Measurements from ENCODE around the gene SMIM5. TPM values are rescaled to one million over a fixed set of nuclear protein-coding genes. Genes with fewer than 3 reads are reported as not detected.

SMIM5 gene
- polyA plus RNA-seq, 2 of the 4 experiments (the other 2 are of a cell fraction) = 0.15 to 0.25 TPM

DNA sequence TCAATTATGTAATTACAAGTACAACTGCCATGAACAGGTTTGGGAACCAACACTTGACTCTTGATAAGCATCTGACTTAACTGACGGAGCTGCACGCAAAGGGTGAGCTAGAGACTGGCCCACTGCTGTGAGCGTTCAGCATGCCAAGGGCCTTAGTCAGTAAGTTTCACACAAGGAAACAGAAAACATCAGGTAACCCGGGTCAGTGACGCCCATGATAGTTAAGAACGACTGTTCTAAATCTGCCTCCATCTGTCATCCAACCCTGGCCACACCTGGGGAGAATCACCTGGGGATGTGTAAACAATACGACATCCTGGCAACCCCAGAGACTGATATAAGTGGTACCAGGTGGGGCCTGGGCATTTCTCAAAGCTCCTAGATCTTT, 12.3 kb downstream of the SMIM5 start (continued):
- TF ChIP-seq RNF2 (IDR thresholded peaks at IDR 0.05; ENCODE audit: borderline replicate concordance, low read depth) = no peak
- TF ChIP-seq HEYL (CRISPR knock-in tag; IDR thresholded peaks at IDR 0.05) = no peak
- TF ChIP-seq MYC (IDR thresholded peaks at IDR 0.05; ENCODE audit: borderline replicate concordance, low read length) = no peak
- TF ChIP-seq, protein P1, sequence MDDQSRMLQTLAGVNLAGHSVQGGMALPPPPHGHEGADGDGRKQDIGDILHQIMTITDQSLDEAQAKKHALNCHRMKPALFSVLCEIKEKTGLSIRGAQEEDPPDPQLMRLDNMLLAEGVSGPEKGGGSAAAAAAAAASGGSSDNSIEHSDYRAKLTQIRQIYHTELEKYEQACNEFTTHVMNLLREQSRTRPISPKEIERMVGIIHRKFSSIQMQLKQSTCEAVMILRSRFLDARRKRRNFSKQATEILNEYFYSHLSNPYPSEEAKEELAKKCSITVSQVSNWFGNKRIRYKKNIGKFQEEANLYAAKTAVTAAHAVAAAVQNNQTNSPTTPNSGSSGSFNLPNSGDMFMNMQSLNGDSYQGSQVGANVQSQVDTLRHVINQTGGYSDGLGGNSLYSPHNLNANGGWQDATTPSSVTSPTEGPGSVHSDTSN (IDR thresholded peaks at IDR 0.05) = no peak
- TF ChIP-seq EHMT2 (IDR thresholded peaks at IDR 0.05; ENCODE audit: low read depth) = no peak
- TF ChIP-seq MAX (IDR thresholded peaks at IDR 0.05) = peak; percentile 17; the same call in 1 of the 2 replicates
- TF ChIP-seq ELK1 (IDR thresholded peaks at IDR 0.05; ENCODE audit: low read depth, low read length) = no peak
- TF ChIP-seq, protein P2, sequence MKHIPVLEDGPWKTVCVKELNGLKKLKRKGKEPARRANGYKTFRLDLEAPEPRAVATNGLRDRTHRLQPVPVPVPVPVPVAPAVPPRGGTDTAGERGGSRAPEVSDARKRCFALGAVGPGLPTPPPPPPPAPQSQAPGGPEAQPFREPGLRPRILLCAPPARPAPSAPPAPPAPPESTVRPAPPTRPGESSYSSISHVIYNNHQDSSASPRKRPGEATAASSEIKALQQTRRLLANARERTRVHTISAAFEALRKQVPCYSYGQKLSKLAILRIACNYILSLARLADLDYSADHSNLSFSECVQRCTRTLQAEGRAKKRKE (CRISPR knock-in tag; IDR thresholded peaks at IDR 0.05; ENCODE audit: low read depth) = no peak
- no peak for TF ChIP-seq KDM5A (IDR thresholded peaks at IDR 0.05)
- no peak for TF ChIP-seq ZNF302 (CRISPR knock-in tag; IDR thresholded peaks at IDR 0.05)
- TF ChIP-seq FOSB (CRISPR knock-in tag; IDR thresholded peaks at IDR 0.05) = no peak
- no peak for TF ChIP-seq CHD4 (IDR thresholded peaks at IDR 0.05; ENCODE audit: borderline replicate concordance)
- TF ChIP-seq JUNB (IDR thresholded peaks at IDR 0.05) = no peak
- no peak for TF ChIP-seq ESRRA (IDR thresholded peaks at IDR 0.05; ENCODE audit: borderline replicate concordance, low read length)
- TF ChIP-seq SMC3 (IDR thresholded peaks at IDR 0.05) = no peak
- peak; percentile 59; the same call in 1 of the 2 replicates for TF ChIP-seq RARB (CRISPR knock-in tag; IDR thresholded peaks at IDR 0.05)
- no peak for TF ChIP-seq MAFK (IDR thresholded peaks at IDR 0.05; ENCODE audit: partially characterized antibody)
- no peak for TF ChIP-seq CHD2 (IDR thresholded peaks at IDR 0.05; ENCODE audit: low read length, partially characterized antibody)
- no peak for TF ChIP-seq BHLHE40 (IDR thresholded peaks at IDR 0.05; ENCODE audit: low read depth, low read length)

DNA sequence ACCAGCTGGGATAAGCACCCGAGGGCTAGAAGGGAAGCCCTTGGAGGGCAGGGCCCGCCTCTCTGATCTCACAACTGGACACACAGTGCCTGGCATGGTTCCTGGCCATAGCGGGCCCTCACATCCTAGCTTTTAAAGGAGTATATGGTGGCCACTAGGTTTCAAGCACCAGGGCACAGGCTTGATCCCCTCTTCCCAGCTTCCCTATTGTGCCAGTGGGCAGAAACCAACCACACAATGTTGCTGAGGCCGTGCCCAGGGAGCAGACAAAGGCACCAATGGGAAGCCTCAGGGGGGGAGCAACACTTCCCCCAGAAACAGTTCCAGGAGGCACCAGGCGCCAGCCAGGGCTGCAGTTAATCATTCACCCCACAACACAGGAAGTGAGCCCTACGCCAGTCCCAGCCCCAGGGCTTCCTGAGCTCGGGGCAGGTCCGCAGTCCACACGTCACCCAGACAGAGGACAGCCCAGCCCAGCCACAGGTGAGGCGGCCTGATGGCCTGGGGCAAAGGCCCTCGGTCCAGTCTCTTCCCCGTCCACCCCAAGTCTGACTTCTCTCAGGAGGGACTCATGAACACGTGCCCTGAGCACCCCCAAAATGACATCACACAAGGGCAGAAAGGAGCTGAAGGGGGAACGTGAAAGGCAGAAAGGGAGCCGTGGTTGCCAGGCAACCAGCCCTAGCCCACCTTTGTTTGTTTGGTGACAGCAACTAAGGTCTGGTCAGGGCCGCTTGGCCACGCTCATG, 12.8 kb downstream of the SMIM5 start:
- DNase-seq (ENCODE audit: low read depth in 1 of 2, low spot score in 1 of 2) (peak; percentile 94 to 99), ATAC-seq (peak; percentile 90 to 96), FAIRE-seq (peak; percentile 90)
- CTCF ChIA-PET = interaction anchor here (1.0 to 51.3 kb wide), 13 partner anchors 0 to 372 kb away, joined by 3 to 2254 read pairs (median 6); partner anchors contain the start of genes GALK1, RECQL5, SAP30BP and SMIM5
- Histone ChIP-seq H3K27ac (peak overlapping the region; percentile 91 to 92), H3K9me3 (no peaks in the 10 kb centered on the region), H3K4me2 (peak overlapping the region; percentile 79), H3K4me1 (peaks cover 31% of the 10 kb centered on the region), H3K4me3 (peak overlapping the region; percentile 25; the same call in 1 of the 3 replicates)
- POLR2A ChIA-PET = interaction anchor here (0.7 to 2.8 kb wide), 8 partner anchors 8 to 134 kb away, joined by 3 to 15 read pairs (median 4); partner anchors contain the start of genes RECQL5 and SMIM5
- WGBS (ENCODE audit: missing lambda C conversion rate) = 18% methylated on average over 17 of the region's 17 CpGs
- TF ChIP-seq TFCP2L1 (CRISPR knock-in tag; IDR thresholded peaks at IDR 0.05) (peak; percentile 11; the same call in 1 of the 2 replicates), CHD2 (IDR thresholded peaks at IDR 0.05; ENCODE audit: low read length, partially characterized antibody) (no peak), HOXB5 (CRISPR knock-in tag; IDR thresholded peaks at IDR 0.05) (peak; percentile 84; the same call in 1 of the 2 replicates), MAFK (IDR thresholded peaks at IDR 0.05; ENCODE audit: partially characterized antibody) (peak; percentile 66), NFE2L2 (conservative IDR thresholded peaks at IDR 0.05; ENCODE audit: low read length) (no peak), CTCF (IDR thresholded peaks at IDR 0.05) (no peak), RNF2 (IDR thresholded peaks at IDR 0.05; ENCODE audit: borderline replicate concordance, low read depth) (no peak), JUN (IDR thresholded peaks at IDR 0.05) (peak; percentile 45 to 47; a peak in 2 of 5 replicates), RFX5 (IDR thresholded peaks at IDR 0.05) (peak; percentile 67), GATA3 (IDR thresholded peaks at IDR 0.05; ENCODE audit: borderline replicate concordance) (no peak), SMC3 (IDR thresholded peaks at IDR 0.05) (no peak)
- TF ChIP-seq, protein P1 (IDR thresholded peaks at IDR 0.05) = 0 out of 2 replicates have a peak, but pooled peaks have one; percentile 40
- TF ChIP-seq, protein P3, sequence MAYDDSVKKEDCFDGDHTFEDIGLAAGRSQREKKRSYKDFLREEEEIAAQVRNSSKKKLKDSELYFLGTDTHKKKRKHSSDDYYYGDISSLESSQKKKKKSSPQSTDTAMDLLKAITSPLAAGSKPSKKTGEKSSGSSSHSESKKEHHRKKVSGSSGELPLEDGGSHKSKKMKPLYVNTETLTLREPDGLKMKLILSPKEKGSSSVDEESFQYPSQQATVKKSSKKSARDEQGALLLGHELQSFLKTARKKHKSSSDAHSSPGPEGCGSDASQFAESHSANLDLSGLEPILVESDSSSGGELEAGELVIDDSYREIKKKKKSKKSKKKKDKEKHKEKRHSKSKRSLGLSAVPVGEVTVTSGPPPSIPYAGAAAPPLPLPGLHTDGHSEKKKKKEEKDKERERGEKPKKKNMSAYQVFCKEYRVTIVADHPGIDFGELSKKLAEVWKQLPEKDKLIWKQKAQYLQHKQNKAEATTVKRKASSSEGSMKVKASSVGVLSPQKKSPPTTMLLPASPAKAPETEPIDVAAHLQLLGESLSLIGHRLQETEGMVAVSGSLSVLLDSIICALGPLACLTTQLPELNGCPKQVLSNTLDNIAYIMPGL (CRISPR knock-in tag; IDR thresholded peaks at IDR 0.05; ENCODE audit: borderline replicate concordance) = no peak
- TF ChIP-seq, protein P2 (CRISPR knock-in tag; IDR thresholded peaks at IDR 0.05; ENCODE audit: low read depth) = 0 out of 2 replicates have a peak, but pooled peaks have one; percentile 59
